DOHH2 (cell line): ENCODE results near the gene FANCC.

Source experiments
- H3F3A ChIP-seq: fragments of 200-600 bp; sonication (generic), shearing (Covaris generic); 2 replicates; pipeline ENCODE4 v1.6.0; 2016; ENCODE audit warnings: antibody characterized with exemption, mild to moderate bottlenecking; ENCODE audit not compliant: control insufficient read depth, insufficient read depth
- H3K27ac ChIP-seq: fragments of 200-600 bp; sonication (generic); 2 replicates; pipeline ENCODE4 v1.5.1; 2014; ENCODE audit warnings: low read depth, mild to moderate bottlenecking, low read length, moderate library complexity
- H3K27me3 ChIP-seq: fragments of 200-600 bp; sonication (generic); 2 replicates; pipeline ENCODE4 v1.6.1; 2014; ENCODE audit warnings: mild to moderate bottlenecking, low read length, mixed read lengths; ENCODE audit not compliant: control insufficient read depth
- H3K36me3 ChIP-seq: fragments of 200-600 bp; sonication (generic); 2 replicates; pipeline ENCODE4 v1.6.1; 2014; ENCODE audit warnings: mild to moderate bottlenecking, low read length, moderate library complexity, mixed read lengths; ENCODE audit not compliant: control insufficient read depth
- H3K4me1 ChIP-seq: fragments of 200-600 bp; sonication (generic); 2 replicates; pipeline ENCODE4 v1.6.1; 2014; ENCODE audit warnings: mild to moderate bottlenecking, low read length, mixed read lengths; ENCODE audit not compliant: control insufficient read depth
- H3K4me2 ChIP-seq: fragments of 200-600 bp; sonication (generic); 2 replicates; pipeline ENCODE4 v1.6.0; 2014; ENCODE audit warnings: mild to moderate bottlenecking, low read length, moderate library complexity
- H3K4me3 ChIP-seq: fragments of 200-600 bp; sonication (generic); 2 replicates; pipeline ENCODE4 v1.5.1; 2014; ENCODE audit warnings: mild to moderate bottlenecking, low read length, mixed read lengths
- H3K79me2 ChIP-seq: fragments of 200-600 bp; sonication (generic); 2 replicates; pipeline ENCODE4 v1.6.1; 2014; ENCODE audit warnings: mild to moderate bottlenecking, low read length, mixed read lengths; ENCODE audit not compliant: control insufficient read depth
- H3K9me2 ChIP-seq: fragments of 200-600 bp; sonication (generic); replicated peaks from 2 replicates; pipeline ENCODE4 v1.6.1; 2014; ENCODE audit warnings: mild to moderate bottlenecking, low read length, mixed read lengths; ENCODE audit not compliant: control insufficient read depth
- H3K9me3 ChIP-seq: fragments of 200-600 bp; sonication (generic); 2 replicates; pipeline ENCODE4 v1.6.1; 2014; ENCODE audit warnings: antibody characterized with exemption, low read length, mixed read lengths; ENCODE audit not compliant: control insufficient read depth, insufficient read depth
- H4K20me1 ChIP-seq: fragments of 200-600 bp; sonication (generic); 2 replicates; pipeline ENCODE4 v1.6.0; 2014; ENCODE audit warnings: low read depth, mild to moderate bottlenecking, antibody characterized with exemption, low read length, moderate library complexity; ENCODE audit not compliant: control insufficient read depth, insufficient read depth
- EZH2phosphoT487 ChIP-seq: fragments of 200-600 bp; sonication (generic); IDR thresholded peaks from 2 replicates; pipeline ENCODE4 v1.6.1; 2017; ENCODE audit warnings: borderline replicate concordance, mild to moderate bottlenecking, antibody characterized with exemption, low read length, moderate library complexity, mixed read lengths
- TF ChIP-seq, protein P1 (sequence below): fragments of 200-600 bp; sonication (generic); IDR thresholded peaks from one replicate; pipeline ENCODE4 v1.5.1; 2014; ENCODE audit warnings: antibody characterized with exemption, mild to moderate bottlenecking, low read depth, low read length; ENCODE audit not compliant: poor library complexity, severe bottlenecking

The FANCC gene

DNA sequence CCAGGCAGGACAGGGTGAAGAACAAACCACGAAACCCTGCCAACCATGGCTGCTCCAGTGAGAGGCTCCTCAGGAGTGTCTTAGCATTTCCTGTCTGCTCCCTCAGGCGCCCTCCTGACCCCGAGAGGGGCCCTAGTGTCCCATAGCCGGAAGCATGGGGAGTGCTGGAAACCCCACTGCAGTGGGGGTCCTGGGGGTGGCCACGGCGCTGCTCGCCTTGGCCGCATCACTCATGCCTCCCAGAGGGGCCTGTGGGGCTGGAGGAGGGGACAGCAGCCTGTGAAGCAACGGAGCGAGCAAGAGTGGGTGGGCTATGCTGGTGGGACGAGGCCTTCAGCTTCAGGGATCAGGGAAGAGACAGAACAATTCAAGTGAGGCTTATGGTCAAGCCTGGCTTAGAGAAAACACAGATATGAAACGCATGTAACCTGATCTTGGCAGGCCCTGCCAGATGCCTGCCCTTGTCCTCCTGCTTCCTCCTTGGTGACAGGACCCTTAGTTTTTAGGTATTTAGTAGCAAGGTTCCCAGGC, 219.1 kb downstream of the FANCC start:
- Histone ChIP-seq H4K20me1 (no peaks in the 10 kb centered on the region), H3K4me1 (no peaks in the 10 kb centered on the region), H3F3A (no peaks in the 10 kb centered on the region), H3K27me3 (no peaks in the 10 kb centered on the region), H3K36me3 (no peaks in the 10 kb centered on the region), H3K4me2 (no peak overlapping the region), H3K79me2 (no peaks in the 10 kb centered on the region), H3K27ac (no peak overlapping the region), H3K9me2 (no peaks in the 10 kb centered on the region), H3K9me3 (no peaks in the 10 kb centered on the region), H3K4me3 (no peak overlapping the region)
- TF ChIP-seq, protein P1, sequence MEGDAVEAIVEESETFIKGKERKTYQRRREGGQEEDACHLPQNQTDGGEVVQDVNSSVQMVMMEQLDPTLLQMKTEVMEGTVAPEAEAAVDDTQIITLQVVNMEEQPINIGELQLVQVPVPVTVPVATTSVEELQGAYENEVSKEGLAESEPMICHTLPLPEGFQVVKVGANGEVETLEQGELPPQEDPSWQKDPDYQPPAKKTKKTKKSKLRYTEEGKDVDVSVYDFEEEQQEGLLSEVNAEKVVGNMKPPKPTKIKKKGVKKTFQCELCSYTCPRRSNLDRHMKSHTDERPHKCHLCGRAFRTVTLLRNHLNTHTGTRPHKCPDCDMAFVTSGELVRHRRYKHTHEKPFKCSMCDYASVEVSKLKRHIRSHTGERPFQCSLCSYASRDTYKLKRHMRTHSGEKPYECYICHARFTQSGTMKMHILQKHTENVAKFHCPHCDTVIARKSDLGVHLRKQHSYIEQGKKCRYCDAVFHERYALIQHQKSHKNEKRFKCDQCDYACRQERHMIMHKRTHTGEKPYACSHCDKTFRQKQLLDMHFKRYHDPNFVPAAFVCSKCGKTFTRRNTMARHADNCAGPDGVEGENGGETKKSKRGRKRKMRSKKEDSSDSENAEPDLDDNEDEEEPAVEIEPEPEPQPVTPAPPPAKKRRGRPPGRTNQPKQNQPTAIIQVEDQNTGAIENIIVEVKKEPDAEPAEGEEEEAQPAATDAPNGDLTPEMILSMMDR, result no peak
- no peak for TF ChIP-seq EZH2phosphoT487

DNA sequence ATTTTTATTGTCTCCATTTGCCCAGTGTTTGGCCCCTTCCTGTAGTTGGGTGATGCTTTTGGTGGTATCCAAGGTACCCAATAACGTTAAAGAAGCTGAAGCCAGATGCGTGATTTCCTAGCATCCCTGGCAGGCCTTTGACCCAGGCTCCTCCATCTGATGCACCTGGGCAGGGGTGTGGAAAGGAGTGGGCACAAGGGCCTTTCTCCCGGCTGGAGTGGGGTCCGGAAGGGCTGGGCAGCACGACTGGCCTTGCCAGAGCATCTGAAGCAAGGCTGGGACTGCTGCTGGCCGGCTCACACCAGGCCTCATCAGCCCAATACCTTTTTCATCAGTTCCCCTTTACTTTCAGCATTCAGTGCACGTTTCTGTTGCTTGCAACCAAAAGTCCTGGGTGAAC, 220.2 kb downstream of the FANCC start:
- no peaks in the 10 kb centered on the region for H3K4me1 ChIP-seq
- H3F3A ChIP-seq, result no peaks in the 10 kb centered on the region
- H3K4me2 ChIP-seq, result no peak overlapping the region
- H3K79me2 ChIP-seq, result no peaks in the 10 kb centered on the region
- no peaks in the 10 kb centered on the region for H4K20me1 ChIP-seq
- no peaks in the 10 kb centered on the region for H3K9me3 ChIP-seq
- TF ChIP-seq, protein P1, result no peak
- TF ChIP-seq EZH2phosphoT487, result no peak
- H3K27ac ChIP-seq, result no peak overlapping the region
- H3K36me3 ChIP-seq, result no peaks in the 10 kb centered on the region
- no peaks in the 10 kb centered on the region for H3K27me3 ChIP-seq
- H3K9me2 ChIP-seq, result no peaks in the 10 kb centered on the region
- H3K4me3 ChIP-seq, result no peak overlapping the region

DNA sequence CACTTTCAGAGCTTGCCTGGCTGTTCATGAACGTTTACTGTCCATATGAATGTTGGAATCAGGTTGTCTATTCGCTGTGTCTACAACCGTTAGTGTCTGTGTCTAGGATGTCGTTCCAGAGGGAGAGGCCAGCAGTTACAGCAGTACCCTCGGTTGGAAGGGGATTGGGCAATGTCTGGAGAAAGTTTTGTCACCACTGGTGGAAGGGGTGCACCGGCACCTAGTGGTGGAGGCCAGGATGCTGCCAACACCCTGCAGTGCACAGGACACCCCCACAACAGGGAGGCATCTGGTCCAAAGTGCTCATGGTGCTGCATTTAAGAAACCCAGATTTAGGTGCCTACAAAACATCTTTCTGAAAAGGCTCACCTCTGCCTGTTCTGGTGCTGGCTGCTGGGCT, 220.7 kb downstream of the FANCC start:
- Histone ChIP-seq H3K9me2 (no peaks in the 10 kb centered on the region), H3K36me3 (no peaks in the 10 kb centered on the region), H3F3A (no peaks in the 10 kb centered on the region), H3K9me3 (no peaks in the 10 kb centered on the region), H4K20me1 (no peaks in the 10 kb centered on the region), H3K79me2 (no peaks in the 10 kb centered on the region), H3K27ac (no peak overlapping the region), H3K4me2 (no peak overlapping the region), H3K4me3 (no peak overlapping the region), H3K27me3 (no peaks in the 10 kb centered on the region), H3K4me1 (no peaks in the 10 kb centered on the region)
- no peak for TF ChIP-seq EZH2phosphoT487
- TF ChIP-seq, protein P1, result no peak
